ENCODE data around the gene GNLY.

GRCh38 chr2:85724731-85725181 lies 30.6 kb downstream of the GNLY start:
- TF ChIP-seq CTCF (IDR thresholded peaks at IDR 0.05 in 8 of 11, conservative IDR thresholded peaks at IDR 0.05 in 3 of 11) (no peak), POLR2A (IDR thresholded peaks at IDR 0.05) (no peak)

Measured in spleen (tissue), 7 donors.